MM.1S (cell line): ENCODE measurements around the gene ATRX.
"Not testable (repeated sequence)": the region's sequence is repeated elsewhere in the genome, so short reads cannot be mapped to it uniquely, and the experiment has no call there.

ENCODE experiments used
- DNase-seq: peaks from one replicate; pipeline ENCODE4 v3.0.0-alpha.2; 2015
- H2AFZ ChIP-seq: fragments of 300-600 bp; sonication (generic); 2 replicates; pipeline ENCODE4 v1.6.0; 2016; ENCODE audit warnings: antibody characterized with exemption, low read length
- H3F3A ChIP-seq: fragments of 300-600 bp; sonication (generic); 2 replicates; pipeline ENCODE4 v1.6.1; 2016; ENCODE audit warnings: mild to moderate bottlenecking, antibody characterized with exemption, low read length, moderate library complexity, mixed read lengths; ENCODE audit not compliant: insufficient read depth
- H3K27ac ChIP-seq: fragments of 300-600 bp; sonication (generic); 2 replicates; pipeline ENCODE4 v1.5.1; 2016; ENCODE audit warnings: mild to moderate bottlenecking, low read length
- H3K27me3 ChIP-seq: fragments of 300-600 bp; sonication (generic); replicated peaks from 2 replicates; pipeline ENCODE4 v1.6.0; 2016; ENCODE audit warnings: low read length; ENCODE audit not compliant: insufficient read depth
- H3K36me3 ChIP-seq: fragments of 300-600 bp; sonication (generic); replicated peaks from 2 replicates; pipeline ENCODE4 v1.6.1; 2016; ENCODE audit warnings: mild to moderate bottlenecking, low read length, mixed read lengths; ENCODE audit not compliant: insufficient read depth
- H3K4me1 ChIP-seq: fragments of 300-600 bp; sonication (generic); 2 replicates; pipeline ENCODE4 v1.6.1; 2016; ENCODE audit warnings: low read length, mixed read lengths
- H3K4me2 ChIP-seq: fragments of 300-600 bp; sonication (generic); 2 replicates; pipeline ENCODE4 v1.6.0; 2016; ENCODE audit warnings: low read depth, low read length
- H3K4me3 ChIP-seq: fragments of 300-600 bp; sonication (generic); 2 replicates; pipeline ENCODE4 v1.5.1; 2016; ENCODE audit warnings: low read length, mixed read lengths
- H3K79me2 ChIP-seq: fragments of 300-600 bp; sonication (generic); 2 replicates; pipeline ENCODE4 v1.6.1; 2016; ENCODE audit warnings: mixed run types, low read length, mixed read lengths
- H3K9ac ChIP-seq: fragments of 300-600 bp; sonication (generic); 2 replicates; pipeline ENCODE4 v1.6.1; 2016; ENCODE audit warnings: low read length, mixed read lengths
- H3K9me2 ChIP-seq: fragments of 300-600 bp; sonication (generic); replicated peaks from 2 replicates; pipeline ENCODE4 v1.6.1; 2016; ENCODE audit warnings: mild to moderate bottlenecking, low read length, mixed read lengths; ENCODE audit not compliant: insufficient read depth
- H3K9me3 ChIP-seq: fragments of 300-600 bp; sonication (generic); replicated peaks from 2 replicates; pipeline ENCODE4 v1.6.1; 2016; ENCODE audit warnings: mild to moderate bottlenecking, low read length, mixed read lengths; ENCODE audit not compliant: insufficient read depth
- H4K20me1 ChIP-seq: fragments of 300-600 bp; sonication (generic); 2 replicates; pipeline ENCODE4 v1.6.1; 2016; ENCODE audit warnings: mild to moderate bottlenecking, low read length, moderate library complexity, mixed read lengths; ENCODE audit not compliant: insufficient read depth
- CTCF ChIP-seq: fragments of 300-600 bp; sonication (generic); IDR thresholded peaks from 2 replicates; pipeline ENCODE4 v1.5.1; 2016; ENCODE audit warnings: antibody characterized with exemption, low read length, mixed read lengths
- EZH2 ChIP-seq: fragments of 300-600 bp; sonication (generic); optimal IDR thresholded peaks from 2 replicates; pipeline ENCODE3; 2017; ENCODE audit warnings: low read depth, mild to moderate bottlenecking, antibody characterized with exemption, low read length, mixed read lengths
- EZH2phosphoT487 ChIP-seq: fragments of 300-600 bp; sonication (generic); IDR thresholded peaks from 2 replicates; pipeline ENCODE4 v1.6.1; 2018; ENCODE audit warnings: antibody characterized with exemption, low read length

ATRX gene

GRCh38 chrX:77771601-77772000 lies 14.4 kb downstream of the ATRX start:
- Histone ChIP-seq H3K79me2 (peaks cover 94% of the 10 kb centered on the region), H3K27me3 (no peaks in the 10 kb centered on the region), H2AFZ (no peak overlapping the region), H3K4me2 (no peak overlapping the region), H3K9me2 (no peaks in the 10 kb centered on the region), H4K20me1 (no peaks in the 10 kb centered on the region), H3K9me3 (no peaks in the 10 kb centered on the region), H3K4me1 (no peaks in the 10 kb centered on the region), H3F3A (no peaks in the 10 kb centered on the region), H3K9ac (no peak overlapping the region), H3K27ac (no peak overlapping the region), H3K4me3 (no peak overlapping the region), H3K36me3 (no peaks in the 10 kb centered on the region)
- no peak for DNase-seq
- no peak for TF ChIP-seq EZH2phosphoT487
- TF ChIP-seq EZH2: no peak
- no peak for TF ChIP-seq CTCF

- no peaks in the 10 kb centered on the region for H3K9me3 ChIP-seq
- no peaks in the 10 kb centered on the region for H3K9me2 ChIP-seq
- no peaks in the 10 kb centered on the region for H4K20me1 ChIP-seq
- H3F3A ChIP-seq: no peaks in the 10 kb centered on the region
- no peaks in the 10 kb centered on the region for H3K4me1 ChIP-seq
- H3K4me2 ChIP-seq: no peak overlapping the region
- no peak for DNase-seq
- no peaks in the 10 kb centered on the region for H3K36me3 ChIP-seq
- TF ChIP-seq EZH2phosphoT487: no peak
- no peak for TF ChIP-seq EZH2
- no peak for TF ChIP-seq CTCF
- H3K79me2 ChIP-seq: peaks cover 81% of the 10 kb centered on the region
- no peak overlapping the region for H2AFZ ChIP-seq
- no peak overlapping the region for H3K9ac ChIP-seq
- H3K27me3 ChIP-seq: no peaks in the 10 kb centered on the region
- no peak overlapping the region for H3K27ac ChIP-seq
- no peak overlapping the region for H3K4me3 ChIP-seq
Measured at GRCh38 chrX:77768787-77769186, 17.2 kb downstream of the ATRX start.

- H2AFZ ChIP-seq, H3F3A ChIP-seq, H3K4me3 ChIP-seq, DNase-seq, H3K27me3 ChIP-seq, H3K9me2 ChIP-seq, H3K4me2 ChIP-seq, H3K27ac ChIP-seq, H3K9me3 ChIP-seq, H4K20me1 ChIP-seq, H3K9ac ChIP-seq, H3K4me1 ChIP-seq, H3K36me3 ChIP-seq: not testable (repeated sequence)
- H3K79me2 ChIP-seq: peaks cover 69% of the 10 kb centered on the region
Measured at GRCh38 chrX:77766212-77766611, 19.8 kb downstream of the ATRX start.

GRCh38 chrX:77755561-77755960 lies 30.5 kb downstream of the ATRX start:
- H3K4me2 ChIP-seq: no peak overlapping the region
- no peaks in the 10 kb centered on the region for H3F3A ChIP-seq
- no peak for TF ChIP-seq CTCF
- no peak for TF ChIP-seq EZH2
- TF ChIP-seq EZH2phosphoT487: no peak
- H3K9me3 ChIP-seq: no peaks in the 10 kb centered on the region
- no peak overlapping the region for H2AFZ ChIP-seq
- H3K4me3 ChIP-seq: no peak overlapping the region
- H3K9me2 ChIP-seq: no peaks in the 10 kb centered on the region
- no peak overlapping the region for H3K27ac ChIP-seq
- no peak overlapping the region for H3K9ac ChIP-seq
- H3K79me2 ChIP-seq: peaks cover 30% of the 10 kb centered on the region
- no peaks in the 10 kb centered on the region for H3K4me1 ChIP-seq
- H3K36me3 ChIP-seq: no peaks in the 10 kb centered on the region
- H3K27me3 ChIP-seq: no peaks in the 10 kb centered on the region
- no peak for DNase-seq
- H4K20me1 ChIP-seq: no peaks in the 10 kb centered on the region

GRCh38 chrX:77753942-77754341 lies 32.1 kb downstream of the ATRX start:
- H3K9me2 ChIP-seq, H3K9me3 ChIP-seq, H3K36me3 ChIP-seq, H4K20me1 ChIP-seq, H3K4me2 ChIP-seq, H3K27me3 ChIP-seq, H3K9ac ChIP-seq, H3K27ac ChIP-seq, H3K4me3 ChIP-seq, H2AFZ ChIP-seq, H3K4me1 ChIP-seq, DNase-seq, H3F3A ChIP-seq: not testable (repeated sequence)
- peaks cover 31% of the 10 kb centered on the region for H3K79me2 ChIP-seq
